ENCODE data around the gene NUP43. TPM values are rescaled to one million over a fixed set of nuclear protein-coding genes. Genes with fewer than 3 reads are reported as not detected.

Gene NUP43
- total RNA-seq, 2 donors from 2014 or later = 18.3 to 26.7 TPM

DNA sequence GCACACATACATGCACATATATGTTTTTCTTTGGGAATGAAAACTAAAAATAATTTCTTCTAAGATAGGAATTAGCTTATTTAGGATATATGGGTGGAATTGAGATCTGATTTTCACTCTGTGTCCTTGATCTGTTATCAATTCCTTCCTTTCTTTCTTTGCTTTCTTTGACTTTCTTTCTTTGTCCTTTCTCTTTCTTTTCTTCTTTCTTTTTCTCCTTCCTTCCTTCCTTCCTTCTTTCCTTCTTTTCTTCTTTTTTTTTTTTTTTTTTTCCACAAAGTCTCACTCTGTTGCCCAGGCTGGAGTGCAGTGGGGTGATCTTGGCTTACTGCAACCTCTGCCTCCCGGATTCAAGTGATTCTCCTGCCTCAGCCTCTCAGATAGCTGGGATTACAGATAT lies 31.3 kb upstream of the NUP43 start:
- Histone ChIP-seq H3K27ac (no peak overlapping the region), H3K27me3 (replicated peaks; ENCODE audit: insufficient read depth) (no peaks in the 10 kb centered on the region), H3K4me1 (ENCODE audit: control insufficient read depth in 1 of 2, low read depth in 2 of 2) (no peaks in the 10 kb centered on the region), H3K4me3 (no peak overlapping the region), H3K36me3 (peaks cover 14% of the 10 kb centered on the region), H3K9me3 (no peaks in the 10 kb centered on the region)
- TF ChIP-seq, protein P1, sequence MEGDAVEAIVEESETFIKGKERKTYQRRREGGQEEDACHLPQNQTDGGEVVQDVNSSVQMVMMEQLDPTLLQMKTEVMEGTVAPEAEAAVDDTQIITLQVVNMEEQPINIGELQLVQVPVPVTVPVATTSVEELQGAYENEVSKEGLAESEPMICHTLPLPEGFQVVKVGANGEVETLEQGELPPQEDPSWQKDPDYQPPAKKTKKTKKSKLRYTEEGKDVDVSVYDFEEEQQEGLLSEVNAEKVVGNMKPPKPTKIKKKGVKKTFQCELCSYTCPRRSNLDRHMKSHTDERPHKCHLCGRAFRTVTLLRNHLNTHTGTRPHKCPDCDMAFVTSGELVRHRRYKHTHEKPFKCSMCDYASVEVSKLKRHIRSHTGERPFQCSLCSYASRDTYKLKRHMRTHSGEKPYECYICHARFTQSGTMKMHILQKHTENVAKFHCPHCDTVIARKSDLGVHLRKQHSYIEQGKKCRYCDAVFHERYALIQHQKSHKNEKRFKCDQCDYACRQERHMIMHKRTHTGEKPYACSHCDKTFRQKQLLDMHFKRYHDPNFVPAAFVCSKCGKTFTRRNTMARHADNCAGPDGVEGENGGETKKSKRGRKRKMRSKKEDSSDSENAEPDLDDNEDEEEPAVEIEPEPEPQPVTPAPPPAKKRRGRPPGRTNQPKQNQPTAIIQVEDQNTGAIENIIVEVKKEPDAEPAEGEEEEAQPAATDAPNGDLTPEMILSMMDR (IDR thresholded peaks at IDR 0.05) = no peak
- DNase-seq (ENCODE audit: low spot score) (no peak), ATAC-seq (ENCODE audit: insufficient number of reproducible peaks, low FRiP score, low read depth) (no peak)

DNA sequence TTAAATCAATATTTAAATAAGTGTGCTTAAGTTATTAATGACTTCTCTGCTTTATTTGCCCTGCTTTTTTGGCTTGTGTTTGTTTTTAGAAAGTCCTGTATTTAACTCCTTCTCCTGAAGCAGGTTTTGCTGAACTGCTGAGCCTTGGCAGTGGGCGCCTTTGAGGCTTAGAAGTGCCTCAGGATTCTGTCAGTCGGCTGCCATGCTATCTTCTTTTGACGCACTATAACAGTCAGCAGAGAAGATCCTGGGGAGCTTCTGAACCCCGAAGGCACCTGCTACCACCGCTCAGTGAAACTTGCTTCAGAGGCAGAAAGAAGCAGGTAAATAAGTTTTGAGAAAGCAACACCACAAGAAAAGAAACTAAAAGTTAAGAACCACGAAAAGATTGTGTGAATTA lies 25.6 kb upstream of the NUP43 start:
- peaks cover 18% of the 10 kb centered on the region for H3K36me3 ChIP-seq
- no peak for ATAC-seq (ENCODE audit: insufficient number of reproducible peaks, low FRiP score, low read depth)

DNA sequence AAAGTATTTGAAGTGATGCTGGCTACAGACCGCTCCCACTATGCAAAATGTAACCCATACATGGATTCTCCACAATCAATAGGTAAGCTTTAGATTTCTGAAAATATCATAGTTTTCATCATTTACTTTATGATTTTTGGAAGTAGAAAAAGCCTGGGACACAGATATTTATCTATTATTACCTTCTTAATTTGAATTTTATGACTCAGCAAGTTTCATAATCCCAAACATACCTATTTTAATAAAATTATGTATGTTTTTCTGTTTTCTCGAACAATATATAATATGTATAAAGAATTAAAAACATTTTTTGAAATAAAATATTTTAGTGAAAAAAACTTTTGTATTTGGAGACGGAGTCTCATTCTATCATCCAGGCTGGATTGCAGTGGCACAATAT lies 24.9 kb upstream of the NUP43 start:
- no peaks in the 10 kb centered on the region for H3K4me1 ChIP-seq (ENCODE audit: control insufficient read depth in 1 of 2, low read depth in 2 of 2)
- DNase-seq (ENCODE audit: low spot score) (no peak), ATAC-seq (ENCODE audit: insufficient number of reproducible peaks, low FRiP score, low read depth) (no peak)
- TF ChIP-seq, protein P1 (IDR thresholded peaks at IDR 0.05) = no peak
- H3K27ac ChIP-seq = no peak overlapping the region
- H3K4me3 ChIP-seq = no peak overlapping the region
- no peaks in the 10 kb centered on the region for H3K27me3 ChIP-seq (replicated peaks; ENCODE audit: insufficient read depth)
- peaks cover 14% of the 10 kb centered on the region for H3K36me3 ChIP-seq
- no peaks in the 10 kb centered on the region for H3K9me3 ChIP-seq

More for the DNA sequence above, 25.6 kb upstream of the NUP43 start:
- no peak for DNase-seq (ENCODE audit: low spot score)
- H3K27ac ChIP-seq = no peak overlapping the region
- H3K9me3 ChIP-seq = no peaks in the 10 kb centered on the region
- no peaks in the 10 kb centered on the region for H3K4me1 ChIP-seq (ENCODE audit: control insufficient read depth in 1 of 2, low read depth in 2 of 2)
- no peak overlapping the region for H3K4me3 ChIP-seq
- no peaks in the 10 kb centered on the region for H3K27me3 ChIP-seq (replicated peaks; ENCODE audit: insufficient read depth)
- TF ChIP-seq, protein P1 (IDR thresholded peaks at IDR 0.05) = no peak

DNA sequence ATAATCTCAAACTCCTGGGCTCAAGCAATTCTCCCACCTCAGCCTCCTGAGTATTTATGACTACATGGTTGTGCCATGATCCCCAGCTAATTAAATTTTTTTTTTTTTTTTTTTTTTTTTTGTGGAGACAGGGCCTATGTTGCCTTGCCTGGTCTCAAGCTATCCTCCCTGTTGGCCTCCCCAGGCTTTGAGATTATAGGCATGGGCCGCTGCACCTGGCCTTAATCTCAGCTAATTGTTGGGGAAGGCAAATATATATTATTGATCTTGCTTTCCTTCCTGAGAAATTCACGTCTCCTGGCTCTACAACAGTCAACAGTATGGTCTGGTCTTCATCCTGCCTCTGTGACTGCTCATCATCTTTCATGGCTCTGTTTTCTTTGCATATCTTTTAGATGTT lies 23.3 kb upstream of the NUP43 start:
- H3K4me1 ChIP-seq (ENCODE audit: control insufficient read depth in 1 of 2, low read depth in 2 of 2) = no peaks in the 10 kb centered on the region
- no peak overlapping the region for H3K4me3 ChIP-seq
- no peak for DNase-seq (ENCODE audit: low spot score)
- no peaks in the 10 kb centered on the region for H3K9me3 ChIP-seq
- H3K27me3 ChIP-seq (replicated peaks; ENCODE audit: insufficient read depth) = no peaks in the 10 kb centered on the region
- no peak for ATAC-seq (ENCODE audit: insufficient number of reproducible peaks, low FRiP score, low read depth)
- peaks cover 12% of the 10 kb centered on the region for H3K36me3 ChIP-seq
- no peak overlapping the region for H3K27ac ChIP-seq
- TF ChIP-seq, protein P1 (IDR thresholded peaks at IDR 0.05) = no peak

DNA sequence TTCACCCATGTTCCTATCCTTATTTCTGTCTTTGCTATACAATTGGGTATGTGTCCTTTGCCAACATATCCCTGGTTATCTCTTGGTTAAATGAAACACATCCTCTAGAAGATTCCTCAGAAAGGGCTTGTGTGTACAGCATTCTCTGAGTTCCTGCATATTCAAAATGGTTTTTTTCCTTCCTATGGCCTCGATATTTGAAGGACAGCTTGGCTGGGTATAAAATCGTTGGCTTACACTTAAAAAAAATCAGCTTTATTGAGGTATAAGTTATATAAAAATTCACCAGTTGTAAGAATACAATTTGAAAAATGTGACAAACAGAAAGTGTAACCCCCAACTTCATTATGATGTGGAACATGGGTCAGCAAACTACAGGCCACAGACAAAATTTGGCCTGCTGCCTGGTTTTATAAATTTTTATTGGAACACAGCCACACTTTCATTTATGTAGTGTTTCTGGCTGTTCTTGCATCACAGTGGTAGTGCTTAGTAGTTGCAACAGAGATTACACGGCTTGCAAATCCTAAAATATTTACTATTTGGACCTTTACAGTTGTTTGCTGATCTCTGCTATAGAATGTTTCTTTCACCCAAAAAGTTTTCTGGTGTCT lies 19.9 kb upstream of the NUP43 start:
- TF ChIP-seq, protein P1 (IDR thresholded peaks at IDR 0.05) = no peak
- no peaks in the 10 kb centered on the region for H3K36me3 ChIP-seq
- no peak for ATAC-seq (ENCODE audit: insufficient number of reproducible peaks, low FRiP score, low read depth)
- no peak overlapping the region for H3K27ac ChIP-seq
- peaks cover 0 to 6% of the 10 kb centered on the region in 2 donors for H3K4me1 ChIP-seq (ENCODE audit: control insufficient read depth in 1 of 2, low read depth in 2 of 2)
- H3K4me3 ChIP-seq = no peak overlapping the region
- no peaks in the 10 kb centered on the region for H3K9me3 ChIP-seq
- no peak for DNase-seq (ENCODE audit: low spot score)
- H3K27me3 ChIP-seq (replicated peaks; ENCODE audit: insufficient read depth) = no peaks in the 10 kb centered on the region

All from thoracic aorta (tissue), 2 donors.